Forelimb muscle (tissue), 1 donor: Measurements from ENCODE around the gene GPRIN3. TPM values are rescaled to one million over a fixed set of nuclear protein-coding genes. Genes with fewer than 3 reads are reported as not detected.
"Not testable (repeated sequence)": the region's sequence is repeated elsewhere in the genome, so short reads cannot be mapped to it uniquely, and the experiment has no call there.

Experiments used
- DNase-seq: peaks from one replicate; pipeline ENCODE4 v3.0.0-alpha.2; 2013; ENCODE audit warnings: low read depth
- polyA plus RNA-seq: library from polyadenylated mRNA; unstranded; fragments of 120-200 nt; gene quantifications from one replicate; pipeline ENCODE4 v1.2.1, GENCODE V29; 2013; ENCODE audit not compliant: insufficient read length

GPRIN3 gene
- polyA plus RNA-seq, 1 donor, result 3.0 TPM

- DNase-seq, result no peak
Measured at GRCh38 chr4:89312066-89312465, 4.5 kb upstream of the GPRIN3 start.

- DNase-seq, result no peak
Measured at GRCh38 chr4:89311433-89311832, 3.8 kb upstream of the GPRIN3 start.

GRCh38 chr4:89309154-89309553 lies 1.6 kb upstream of the GPRIN3 start:
- not testable (repeated sequence) for DNase-seq

GRCh38 chr4:89308161-89308500 lies 531 bp upstream of the GPRIN3 start:
- DNase-seq, result no peak

GRCh38 chr4:89307178-89307445 lies 488 bp downstream of the GPRIN3 start:
- no peak for DNase-seq

GRCh38 chr4:89306486-89307177 lies 968 bp downstream of the GPRIN3 start:
- no peak for DNase-seq

- no peak for DNase-seq
Measured at GRCh38 chr4:89305712-89306437, 1.7 kb downstream of the GPRIN3 start.

- no peak for DNase-seq
Measured at GRCh38 chr4:89305028-89305427, 2.6 kb downstream of the GPRIN3 start.

- DNase-seq, result no peak
Measured at GRCh38 chr4:89303814-89304388, 3.7 kb downstream of the GPRIN3 start.

GRCh38 chr4:89303177-89303576 lies 4.4 kb downstream of the GPRIN3 start:
- DNase-seq, result no peak

GRCh38 chr4:89301902-89302301 lies 5.7 kb downstream of the GPRIN3 start:
- DNase-seq, result no peak

- DNase-seq, result no peak
Measured at GRCh38 chr4:89301003-89301402, 6.6 kb downstream of the GPRIN3 start.

- no peak for DNase-seq
Measured at GRCh38 chr4:89300499-89300898, 7.1 kb downstream of the GPRIN3 start.

- DNase-seq, result no peak
Measured at GRCh38 chr4:89300060-89300459, 7.5 kb downstream of the GPRIN3 start.

- DNase-seq, result no peak
Measured at GRCh38 chr4:89299153-89299791, 8.3 kb downstream of the GPRIN3 start.

GRCh38 chr4:89298788-89299152 lies 8.8 kb downstream of the GPRIN3 start:
- DNase-seq, result no peak

GRCh38 chr4:89298155-89298554 lies 9.4 kb downstream of the GPRIN3 start:
- DNase-seq, result no peak

GRCh38 chr4:89296896-89297295 lies 10.7 kb downstream of the GPRIN3 start:
- no peak for DNase-seq

- DNase-seq, result no peak
Measured at GRCh38 chr4:89296399-89296798, 11.2 kb downstream of the GPRIN3 start.

GRCh38 chr4:89295415-89295927 lies 12.1 kb downstream of the GPRIN3 start:
- no peak for DNase-seq

GRCh38 chr4:89294573-89295269 lies 12.9 kb downstream of the GPRIN3 start:
- DNase-seq, result no peak

GRCh38 chr4:89293299-89293698 lies 14.3 kb downstream of the GPRIN3 start:
- DNase-seq, result no peak
